ENCODE measurements around the gene B4GALT2. TPM values are rescaled to one million over a fixed set of nuclear protein-coding genes. Genes with fewer than 3 reads are reported as not detected.

B4GALT2 gene
- polyA plus RNA-seq, 1 of the 3 experiments (the other 2 are of a cell fraction): 48.0 TPM

DNA sequence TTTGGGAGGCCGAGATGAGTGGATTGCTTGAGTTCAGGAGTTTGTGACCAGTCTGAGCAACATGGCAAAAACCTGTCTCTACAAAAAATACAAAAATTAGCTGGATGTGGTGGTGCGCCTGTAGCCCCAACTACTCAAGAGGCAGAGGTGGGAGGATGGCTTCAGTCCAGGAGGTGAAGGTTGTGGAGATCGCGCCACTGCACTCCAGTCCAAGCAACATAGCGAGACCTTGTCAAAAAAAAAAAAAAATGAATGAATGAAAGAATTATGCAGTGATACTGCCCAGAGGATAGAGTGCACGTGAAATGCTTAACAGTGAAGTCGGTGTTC lies 9.6 kb upstream of the B4GALT2 start:
- ChIA-PET CTCF (interaction anchor here (1.0 kb wide), 1 partner anchor 206 kb away, joined by 3 read pairs; no protein-coding TSS in a partner anchor), POLR2A (interaction anchor here (1.4 kb wide), 1 partner anchor 57 kb away, joined by 4 read pairs; no protein-coding TSS in a partner anchor)
- no peak overlapping the region for H3K9ac ChIP-seq
- H3K27ac ChIP-seq (ENCODE audit: low read depth in 2 of 2, low read length in 1 of 2): no peak overlapping the region; a peak in 1 of 4 replicates
- H3K9me2 ChIP-seq: no peaks in the 10 kb centered on the region
- no peak for TF ChIP-seq FOSL2 (IDR thresholded peaks at IDR 0.05; ENCODE audit: borderline replicate concordance, low read depth)
- TF ChIP-seq, protein P1, sequence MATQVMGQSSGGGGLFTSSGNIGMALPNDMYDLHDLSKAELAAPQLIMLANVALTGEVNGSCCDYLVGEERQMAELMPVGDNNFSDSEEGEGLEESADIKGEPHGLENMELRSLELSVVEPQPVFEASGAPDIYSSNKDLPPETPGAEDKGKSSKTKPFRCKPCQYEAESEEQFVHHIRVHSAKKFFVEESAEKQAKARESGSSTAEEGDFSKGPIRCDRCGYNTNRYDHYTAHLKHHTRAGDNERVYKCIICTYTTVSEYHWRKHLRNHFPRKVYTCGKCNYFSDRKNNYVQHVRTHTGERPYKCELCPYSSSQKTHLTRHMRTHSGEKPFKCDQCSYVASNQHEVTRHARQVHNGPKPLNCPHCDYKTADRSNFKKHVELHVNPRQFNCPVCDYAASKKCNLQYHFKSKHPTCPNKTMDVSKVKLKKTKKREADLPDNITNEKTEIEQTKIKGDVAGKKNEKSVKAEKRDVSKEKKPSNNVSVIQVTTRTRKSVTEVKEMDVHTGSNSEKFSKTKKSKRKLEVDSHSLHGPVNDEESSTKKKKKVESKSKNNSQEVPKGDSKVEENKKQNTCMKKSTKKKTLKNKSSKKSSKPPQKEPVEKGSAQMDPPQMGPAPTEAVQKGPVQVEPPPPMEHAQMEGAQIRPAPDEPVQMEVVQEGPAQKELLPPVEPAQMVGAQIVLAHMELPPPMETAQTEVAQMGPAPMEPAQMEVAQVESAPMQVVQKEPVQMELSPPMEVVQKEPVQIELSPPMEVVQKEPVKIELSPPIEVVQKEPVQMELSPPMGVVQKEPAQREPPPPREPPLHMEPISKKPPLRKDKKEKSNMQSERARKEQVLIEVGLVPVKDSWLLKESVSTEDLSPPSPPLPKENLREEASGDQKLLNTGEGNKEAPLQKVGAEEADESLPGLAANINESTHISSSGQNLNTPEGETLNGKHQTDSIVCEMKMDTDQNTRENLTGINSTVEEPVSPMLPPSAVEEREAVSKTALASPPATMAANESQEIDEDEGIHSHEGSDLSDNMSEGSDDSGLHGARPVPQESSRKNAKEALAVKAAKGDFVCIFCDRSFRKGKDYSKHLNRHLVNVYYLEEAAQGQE (IDR thresholded peaks at IDR 0.05; ENCODE audit: low read depth, low read length): 0 out of 2 replicates have a peak, but pooled peaks have one; percentile 8
- 55% methylated on average over 7 of the region's 7 CpGs for WGBS (ENCODE audit: low lambda C conversion rate)
- H4K20me1 ChIP-seq (ENCODE audit: insufficient read depth): no peaks in the 10 kb centered on the region
- H3K36me3 ChIP-seq (replicated peaks in 1 of 2; ENCODE audit: control insufficient read depth in 1 of 2, insufficient read depth in 2 of 2, low read length in 1 of 2): peaks cover 0 to 38% of the 10 kb centered on the region in 2 experiments
- peaks cover 3 to 22% of the 10 kb centered on the region in 2 experiments; a peak in 1 of 4 replicates for H3K4me1 ChIP-seq (ENCODE audit: control insufficient read depth in 1 of 2, insufficient read depth in 2 of 2, low read depth in 1 of 2, low read length in 1 of 2)
- peaks cover 17% of the 10 kb centered on the region for H3K79me2 ChIP-seq (ENCODE audit: insufficient read depth)
- H3K4me2 ChIP-seq: no peak overlapping the region; the same call in 1 of the 2 replicates
- peaks cover 14% of the 10 kb centered on the region for H3F3A ChIP-seq (replicated peaks; ENCODE audit: insufficient read depth)
- no peak for DNase-seq
- H2AFZ ChIP-seq (ENCODE audit: low read depth): no peak overlapping the region
- H3K27me3 ChIP-seq (ENCODE audit: insufficient read depth): no peaks in the 10 kb centered on the region
- peak overlapping the region in 1 of 2 experiments; percentile 27; a peak in 2 of 4 replicates for H3K4me3 ChIP-seq (ENCODE audit: low read depth in 2 of 2, low read length in 1 of 2)
- H3K9me3 ChIP-seq: no peaks in the 10 kb centered on the region

DNA sequence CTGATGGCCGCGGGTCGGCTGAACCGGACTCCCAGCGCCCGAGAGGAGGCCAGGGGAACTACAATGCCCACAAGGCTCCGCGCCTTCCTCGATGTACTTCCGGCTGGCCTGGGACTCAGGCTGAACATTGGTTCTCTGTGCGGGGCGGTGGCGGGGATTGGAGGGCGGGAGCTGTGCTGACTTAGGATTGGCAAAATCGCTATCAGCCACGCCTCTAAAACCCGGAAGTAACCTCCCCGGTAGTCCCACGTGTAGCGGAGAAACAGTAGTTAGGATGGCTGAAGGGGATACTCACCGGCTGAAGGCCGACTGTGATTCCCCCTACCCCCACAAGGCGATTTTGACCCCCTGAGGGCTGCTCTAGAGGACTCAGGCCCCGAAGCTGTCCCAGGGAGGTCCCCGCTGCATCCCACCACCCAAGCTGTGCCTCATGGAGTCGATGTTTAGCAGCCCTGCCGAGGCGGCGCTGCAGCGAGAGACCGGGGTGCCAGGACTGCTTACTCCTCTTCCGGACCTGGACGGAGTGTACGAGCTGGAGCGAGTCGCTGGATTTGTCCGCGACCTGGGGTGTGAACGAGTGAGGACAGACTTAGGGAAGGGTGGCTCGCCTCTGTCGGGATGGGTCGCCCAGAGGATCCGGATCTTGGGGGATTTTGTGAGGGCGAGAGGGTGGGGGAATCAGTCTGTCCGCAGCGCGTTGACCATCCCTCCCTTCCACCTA lies 9.1 kb upstream of the B4GALT2 start, which contains the start of gene DPH2:
DPH2 (plus strand) TSS at position 265 of the 721 bp plus-strand sequence; CDS start at position 431, 166 bp downstream.
- POLR2A ChIA-PET: interaction anchor here (0.9 to 1.4 kb wide), 4 partner anchors 8 to 61 kb away, joined by 3 to 4 read pairs (median 3); no protein-coding TSS in a partner anchor
- TF ChIP-seq MEF2A (IDR thresholded peaks at IDR 0.05; ENCODE audit: borderline replicate concordance, low read depth): no peak
- TF ChIP-seq RAD21 (IDR thresholded peaks at IDR 0.05; ENCODE audit: low read length): no peak
- no peak for TF ChIP-seq ZBTB33 (IDR thresholded peaks at IDR 0.05; ENCODE audit: borderline replicate concordance, low read depth)
- peak; percentile 93 for TF ChIP-seq SIN3A (IDR thresholded peaks at IDR 0.05; ENCODE audit: borderline replicate concordance, low read depth, low read length)
- TF ChIP-seq, protein P2, sequence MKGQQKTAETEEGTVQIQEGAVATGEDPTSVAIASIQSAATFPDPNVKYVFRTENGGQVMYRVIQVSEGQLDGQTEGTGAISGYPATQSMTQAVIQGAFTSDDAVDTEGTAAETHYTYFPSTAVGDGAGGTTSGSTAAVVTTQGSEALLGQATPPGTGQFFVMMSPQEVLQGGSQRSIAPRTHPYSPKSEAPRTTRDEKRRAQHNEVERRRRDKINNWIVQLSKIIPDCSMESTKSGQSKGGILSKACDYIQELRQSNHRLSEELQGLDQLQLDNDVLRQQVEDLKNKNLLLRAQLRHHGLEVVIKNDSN (IDR thresholded peaks at IDR 0.05; ENCODE audit: borderline replicate concordance, low read depth): peak; percentile 87
- peak; percentile 64 for TF ChIP-seq POLR2AphosphoS5 (IDR thresholded peaks at IDR 0.05; ENCODE audit: low read depth, low read length)
- peak; percentile 99 for TF ChIP-seq MXI1 (IDR thresholded peaks at IDR 0.05; ENCODE audit: low read depth, low read length)
- TF ChIP-seq MAX (IDR thresholded peaks at IDR 0.05; ENCODE audit: low read depth): peak; percentile 99
- peak; percentile 95 for TF ChIP-seq CHD2 (IDR thresholded peaks at IDR 0.05; ENCODE audit: low read length, partially characterized antibody)
- TF ChIP-seq, protein P1 (IDR thresholded peaks at IDR 0.05; ENCODE audit: low read depth, low read length): 0 out of 2 replicates have a peak, but pooled peaks have one; percentile 1

More for the DNA sequence above, 9.1 kb upstream of the B4GALT2 start, which contains the start of gene DPH2:
- Histone ChIP-seq H3K27me3 (ENCODE audit: insufficient read depth) (no peaks in the 10 kb centered on the region), H4K20me1 (ENCODE audit: insufficient read depth) (no peaks in the 10 kb centered on the region), H3K27ac (ENCODE audit: low read depth in 2 of 2, low read length in 1 of 2) (peak within 1 kb of the TSS; percentile 32 to 65; a peak in 3 of 4 replicates), H3K9me3 (no peaks in the 10 kb centered on the region), H3K36me3 (replicated peaks in 1 of 2; ENCODE audit: control insufficient read depth in 1 of 2, insufficient read depth in 2 of 2, low read length in 1 of 2) (peaks cover 0 to 38% of the 10 kb centered on the region in 2 experiments), H3K9me2 (no peaks in the 10 kb centered on the region), H3K9ac (peak within 1 kb of the TSS; percentile 82), H3K79me2 (ENCODE audit: insufficient read depth) (peaks cover 19% of the 10 kb centered on the region), H3K4me1 (ENCODE audit: control insufficient read depth in 1 of 2, insufficient read depth in 2 of 2, low read depth in 1 of 2, low read length in 1 of 2) (peaks cover 3 to 23% of the 10 kb centered on the region in 2 experiments; a peak in 1 of 4 replicates), H3F3A (replicated peaks; ENCODE audit: insufficient read depth) (peaks cover 14% of the 10 kb centered on the region), H3K4me2 (peak within 1 kb of the TSS; percentile 95), H3K4me3 (ENCODE audit: low read depth in 2 of 2, low read length in 1 of 2) (peak within 1 kb of the TSS; percentile 98 to 100), H2AFZ (ENCODE audit: low read depth) (peak within 1 kb of the TSS; percentile 90)
- WGBS (ENCODE audit: low lambda C conversion rate): 2% methylated on average over 14 of the region's 47 CpGs
- peak; percentile 96 for DNase-seq
- CTCF ChIA-PET: interaction anchor here (0.6 to 1.2 kb wide), 4 partner anchors 35 to 440 kb away, joined by 3 to 4 read pairs (median 3); no protein-coding TSS in a partner anchor
